ENCODE data around the gene PRKRIP1. TPM values are rescaled to one million over a fixed set of nuclear protein-coding genes. Genes with fewer than 3 reads are reported as not detected.

PRKRIP1 gene
- total RNA-seq, 4 donors from 2014 or later = 16.1 to 36.6 (median 25.4) TPM

DNA sequence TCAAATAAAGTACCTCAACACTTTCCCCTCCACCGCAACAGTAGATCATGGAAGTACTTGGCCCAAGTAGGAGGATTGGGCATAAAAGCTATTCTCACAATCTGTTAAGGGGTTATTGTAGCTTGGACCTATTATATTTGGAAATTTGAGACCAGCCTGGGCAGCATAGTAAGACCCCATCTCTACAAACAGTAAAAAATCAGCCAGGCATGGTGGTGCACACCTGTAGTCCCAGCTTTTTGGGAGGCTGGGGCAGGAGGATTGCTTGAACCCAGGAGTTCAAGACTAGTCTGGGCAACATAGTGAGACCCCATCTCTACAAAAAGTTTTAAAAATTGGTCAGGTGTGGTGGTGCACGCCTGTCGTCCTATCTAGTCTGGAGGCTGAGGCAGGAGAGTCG, 13.2 kb downstream of the PRKRIP1 start:
- Histone ChIP-seq H3K9me3 (no peaks in the 10 kb centered on the region), H3K27me3 (no peaks in the 10 kb centered on the region), H3K36me3 (no peaks in the 10 kb centered on the region), H3K4me3 (no peak overlapping the region), H3K27ac (no peak overlapping the region), H3K4me1 (no peaks in the 10 kb centered on the region)
- TF ChIP-seq, protein P1, sequence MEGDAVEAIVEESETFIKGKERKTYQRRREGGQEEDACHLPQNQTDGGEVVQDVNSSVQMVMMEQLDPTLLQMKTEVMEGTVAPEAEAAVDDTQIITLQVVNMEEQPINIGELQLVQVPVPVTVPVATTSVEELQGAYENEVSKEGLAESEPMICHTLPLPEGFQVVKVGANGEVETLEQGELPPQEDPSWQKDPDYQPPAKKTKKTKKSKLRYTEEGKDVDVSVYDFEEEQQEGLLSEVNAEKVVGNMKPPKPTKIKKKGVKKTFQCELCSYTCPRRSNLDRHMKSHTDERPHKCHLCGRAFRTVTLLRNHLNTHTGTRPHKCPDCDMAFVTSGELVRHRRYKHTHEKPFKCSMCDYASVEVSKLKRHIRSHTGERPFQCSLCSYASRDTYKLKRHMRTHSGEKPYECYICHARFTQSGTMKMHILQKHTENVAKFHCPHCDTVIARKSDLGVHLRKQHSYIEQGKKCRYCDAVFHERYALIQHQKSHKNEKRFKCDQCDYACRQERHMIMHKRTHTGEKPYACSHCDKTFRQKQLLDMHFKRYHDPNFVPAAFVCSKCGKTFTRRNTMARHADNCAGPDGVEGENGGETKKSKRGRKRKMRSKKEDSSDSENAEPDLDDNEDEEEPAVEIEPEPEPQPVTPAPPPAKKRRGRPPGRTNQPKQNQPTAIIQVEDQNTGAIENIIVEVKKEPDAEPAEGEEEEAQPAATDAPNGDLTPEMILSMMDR (IDR thresholded peaks at IDR 0.05) = no peak
- TF ChIP-seq POLR2A (IDR thresholded peaks at IDR 0.05) = no peak
- intact Hi-C loops (cut with DNase I; ENCODE audit: low total_unique reads) = no loop called here
- DNase-seq = no peak

DNA sequence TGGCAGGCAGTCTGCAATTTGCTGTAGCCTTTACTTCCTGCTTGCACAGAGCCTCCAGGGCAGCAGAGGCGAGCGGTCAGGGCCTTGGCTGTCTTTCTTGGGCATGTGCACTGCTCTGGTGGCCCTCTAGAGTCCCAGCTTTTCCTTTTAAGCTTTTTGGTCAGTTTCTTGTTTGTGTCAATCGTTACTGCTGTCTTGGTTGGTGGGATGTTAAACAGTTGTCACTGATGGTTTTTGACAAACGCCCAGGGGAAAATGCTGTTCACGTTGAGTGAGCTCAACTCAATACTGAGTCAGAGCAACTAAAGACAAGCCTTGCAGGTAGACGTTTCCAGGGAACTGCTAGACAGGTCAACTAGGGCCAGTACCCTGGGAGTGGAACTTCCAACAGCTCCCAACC, 14.0 kb downstream of the PRKRIP1 start:
- H3K27ac ChIP-seq = no peak overlapping the region

DNA sequence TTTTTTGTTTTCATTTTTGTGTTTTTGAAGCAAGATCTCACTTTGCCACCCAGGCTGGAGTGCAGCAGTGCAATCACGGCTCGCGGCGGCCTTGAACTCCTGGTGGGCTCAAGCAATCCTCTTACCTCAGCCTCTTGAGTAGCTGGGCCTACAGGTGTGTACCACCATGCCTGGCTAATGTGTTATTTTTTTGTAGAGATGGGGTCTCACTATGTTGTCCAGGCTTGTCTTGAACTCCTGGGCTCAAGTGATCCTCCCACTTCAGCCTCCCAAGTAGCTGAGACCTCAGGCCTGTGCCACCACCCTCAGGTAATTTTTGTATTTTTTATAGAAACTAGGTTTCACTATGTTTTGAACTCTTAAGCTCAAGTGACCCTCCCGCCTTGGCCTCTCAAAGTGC, 14.8 kb downstream of the PRKRIP1 start:
- no peak overlapping the region for H3K4me3 ChIP-seq
- no peak overlapping the region for H3K27ac ChIP-seq
- no peaks in the 10 kb centered on the region for H3K9me3 ChIP-seq
- no peaks in the 10 kb centered on the region for H3K4me1 ChIP-seq
- no peak for DNase-seq
- H3K27me3 ChIP-seq = no peaks in the 10 kb centered on the region
- TF ChIP-seq POLR2A (IDR thresholded peaks at IDR 0.05) = no peak
- TF ChIP-seq, protein P1 (IDR thresholded peaks at IDR 0.05) = no peak
- H3K36me3 ChIP-seq = no peaks in the 10 kb centered on the region
- intact Hi-C loops (cut with DNase I; ENCODE audit: low total_unique reads) = no loop called here

More for the DNA sequence above, 14.0 kb downstream of the PRKRIP1 start:
- intact Hi-C loops (cut with DNase I; ENCODE audit: low total_unique reads) = no loop called here
- Histone ChIP-seq H3K4me3 (no peak overlapping the region), H3K27me3 (no peaks in the 10 kb centered on the region), H3K9me3 (no peaks in the 10 kb centered on the region), H3K4me1 (no peaks in the 10 kb centered on the region), H3K36me3 (no peaks in the 10 kb centered on the region)
- no peak for DNase-seq
- TF ChIP-seq POLR2A (IDR thresholded peaks at IDR 0.05) = no peak
- TF ChIP-seq, protein P1 (IDR thresholded peaks at IDR 0.05) = no peak

DNA sequence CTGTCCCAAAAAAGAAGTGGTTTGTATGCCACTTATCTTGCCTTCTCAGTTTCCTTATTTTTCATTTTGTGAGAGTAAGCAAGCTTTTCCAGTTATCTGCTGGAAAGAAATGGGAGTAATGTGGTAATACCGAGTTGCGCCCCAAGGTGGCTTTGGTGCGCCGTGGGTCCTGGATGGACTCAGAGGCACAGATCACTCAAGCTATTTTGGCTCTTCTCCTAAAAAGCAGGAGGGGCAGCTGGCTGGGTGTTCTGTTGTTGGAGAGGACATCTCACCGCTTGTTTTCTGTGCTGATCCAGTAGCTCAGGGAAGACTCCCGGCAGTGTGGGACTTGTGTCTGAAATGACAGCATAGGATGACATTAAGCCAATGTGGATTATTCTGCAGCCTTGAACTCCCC, 16.4 kb downstream of the PRKRIP1 start:
- no peak overlapping the region for H3K27ac ChIP-seq
- peak in 1 of 2 donors; percentile 40 for DNase-seq
- TF ChIP-seq, protein P1 (IDR thresholded peaks at IDR 0.05) = peak; percentile 14 to 36 (median 22)
- no peak for TF ChIP-seq POLR2A (IDR thresholded peaks at IDR 0.05)
- no peaks in the 10 kb centered on the region for H3K27me3 ChIP-seq
- no peaks in the 10 kb centered on the region for H3K4me1 ChIP-seq
- H3K36me3 ChIP-seq = no peaks in the 10 kb centered on the region
- H3K9me3 ChIP-seq = no peaks in the 10 kb centered on the region
- intact Hi-C loops (cut with DNase I; ENCODE audit: low total_unique reads) = no loop called here
- H3K4me3 ChIP-seq = no peak overlapping the region

DNA sequence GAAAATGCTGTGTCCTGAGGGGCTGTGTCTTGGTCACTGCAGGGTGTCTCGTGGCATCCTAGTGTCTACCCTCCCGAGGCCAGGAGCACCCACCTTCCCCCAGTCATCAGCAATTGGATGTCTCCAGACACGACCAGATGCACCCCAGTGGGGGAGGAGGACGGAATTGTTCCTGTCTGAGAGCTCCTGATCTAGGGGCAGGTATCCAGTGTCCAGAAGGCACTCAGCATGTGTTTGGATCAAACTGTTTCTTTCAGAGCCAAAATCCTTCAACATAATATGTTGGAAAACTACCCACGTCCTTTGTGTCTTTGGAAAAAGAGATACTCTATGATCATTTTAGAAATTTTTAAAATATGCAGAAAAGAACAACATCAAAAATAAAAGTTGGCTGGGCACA, 16.9 kb downstream of the PRKRIP1 start:
- no peak for DNase-seq
- Histone ChIP-seq H3K27ac (no peak overlapping the region), H3K36me3 (no peaks in the 10 kb centered on the region), H3K9me3 (no peaks in the 10 kb centered on the region), H3K4me1 (no peaks in the 10 kb centered on the region), H3K27me3 (no peaks in the 10 kb centered on the region), H3K4me3 (no peak overlapping the region)
- intact Hi-C loops (cut with DNase I; ENCODE audit: low total_unique reads) = no loop called here
- TF ChIP-seq, protein P1 (IDR thresholded peaks at IDR 0.05) = no peak
- TF ChIP-seq POLR2A (IDR thresholded peaks at IDR 0.05) = no peak

Data from uterus (tissue), 4 donors.